ENCODE results near the gene ERCC6. TPM values are rescaled to one million over a fixed set of nuclear protein-coding genes. Genes with fewer than 3 reads are reported as not detected.

Gene ERCC6
- total RNA-seq, 4 donors from 2014 or later, result 8.5 to 17.9 (median 9.8) TPM

- Histone ChIP-seq H3K27ac (no peak overlapping the region), H3K4me3 (no peak overlapping the region), H3K9me3 (no peaks in the 10 kb centered on the region), H3K4me1 (no peaks in the 10 kb centered on the region), H3K36me3 (peaks cover 0 to 12% (median 0%) of the 10 kb centered on the region in 3 donors), H3K27me3 (no peaks in the 10 kb centered on the region)
- WGBS, 2 donors, result 89 to 94% methylated on average over 8 of the region's 8 CpGs
- TF ChIP-seq POLR2A (IDR thresholded peaks at IDR 0.05) (no peak), CTCF (IDR thresholded peaks at IDR 0.05) (no peak)
- DNase-seq, result no peak
- intact Hi-C loops (cut with DNase I), result no loop called here
Measured at GRCh38 chr10:49488056-49488717, 50.7 kb downstream of the ERCC6 start.

- 91 to 100% methylated on average over 1 of the region's 1 CpG for WGBS, 2 donors
- H3K27me3 ChIP-seq, result no peaks in the 10 kb centered on the region
- H3K9me3 ChIP-seq, result no peaks in the 10 kb centered on the region
- no peak overlapping the region for H3K4me3 ChIP-seq
- TF ChIP-seq POLR2A (IDR thresholded peaks at IDR 0.05) (no peak), CTCF (IDR thresholded peaks at IDR 0.05) (no peak)
- H3K4me1 ChIP-seq, result no peaks in the 10 kb centered on the region
- peaks cover 0 to 18% (median 0%) of the 10 kb centered on the region in 3 donors for H3K36me3 ChIP-seq
- intact Hi-C loops (cut with DNase I), result no loop called here
- H3K27ac ChIP-seq, result no peak overlapping the region
- DNase-seq, result no peak
Measured at GRCh38 chr10:49486738-49487137, 52.2 kb downstream of the ERCC6 start.

DNA sequence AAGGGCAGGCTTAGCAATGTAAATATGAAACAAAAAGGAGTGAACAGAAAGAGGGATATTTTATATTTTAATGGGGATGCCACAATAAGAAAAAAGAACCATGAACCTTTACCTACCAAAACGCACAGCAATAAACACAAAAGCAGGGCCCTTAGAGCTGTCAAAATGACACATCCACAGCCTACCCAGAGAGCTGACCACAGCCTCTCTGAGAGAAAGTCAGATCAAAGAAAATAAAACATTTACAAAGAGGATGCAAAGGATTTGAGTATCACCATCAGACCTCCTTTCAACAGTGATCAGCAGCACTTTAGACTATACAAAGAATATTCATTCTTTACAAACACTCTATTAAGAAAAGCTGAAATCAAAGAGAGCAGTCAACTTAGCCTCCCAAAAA, 52.9 kb downstream of the ERCC6 start:
- no peaks in the 10 kb centered on the region for H3K4me1 ChIP-seq
- H3K9me3 ChIP-seq, result no peaks in the 10 kb centered on the region
- no peak overlapping the region for H3K4me3 ChIP-seq
- no peak for DNase-seq
- intact Hi-C loops (cut with DNase I), result no loop called here
- TF ChIP-seq CTCF (IDR thresholded peaks at IDR 0.05) (no peak), POLR2A (IDR thresholded peaks at IDR 0.05) (no peak)
- no peaks in the 10 kb centered on the region for H3K27me3 ChIP-seq
- H3K36me3 ChIP-seq, result peaks cover 0 to 26% (median 0%) of the 10 kb centered on the region in 3 donors
- no peak overlapping the region for H3K27ac ChIP-seq
- 67 to 82% methylated on average over 1 of the region's 1 CpG for WGBS, 2 donors

GRCh38 chr10:49484486-49485235, 54.3 kb downstream of the ERCC6 start:
- WGBS, 2 donors, result 88 to 93% methylated on average over 6 of the region's 6 CpGs
- H3K4me1 ChIP-seq, result no peaks in the 10 kb centered on the region
- peaks cover 0 to 39% (median 6%) of the 10 kb centered on the region in 3 donors for H3K36me3 ChIP-seq
- no peak overlapping the region for H3K4me3 ChIP-seq
- no peaks in the 10 kb centered on the region for H3K27me3 ChIP-seq
- no peak for DNase-seq
- intact Hi-C loops (cut with DNase I), result no loop called here
- no peaks in the 10 kb centered on the region for H3K9me3 ChIP-seq
- TF ChIP-seq CTCF (IDR thresholded peaks at IDR 0.05), result no peak
- no peak for TF ChIP-seq POLR2A (IDR thresholded peaks at IDR 0.05)
- no peak overlapping the region for H3K27ac ChIP-seq

DNA sequence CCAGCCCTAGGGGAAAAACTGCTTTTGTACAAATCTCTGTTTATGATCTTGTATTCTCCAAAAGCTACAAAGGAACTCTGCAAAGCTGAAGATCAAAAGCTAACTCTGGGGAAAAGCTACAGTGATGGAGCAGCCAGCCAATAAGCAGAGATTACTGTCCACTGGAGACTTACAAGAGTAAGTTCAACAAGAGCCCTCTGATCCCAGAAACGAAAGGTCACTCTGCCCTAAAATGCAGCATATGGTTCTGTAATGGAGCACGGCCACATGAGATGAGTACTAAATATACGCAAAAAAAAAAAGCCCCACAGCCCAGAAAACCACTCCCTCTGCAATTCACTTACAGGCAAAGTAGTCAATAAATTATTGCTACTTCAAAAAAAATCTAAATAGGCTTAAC, 60.1 kb downstream of the ERCC6 start:
- WGBS, 2 donors, result 77 to 81% methylated on average over 3 of the region's 3 CpGs
- H3K4me1 ChIP-seq, result no peaks in the 10 kb centered on the region
- no peaks in the 10 kb centered on the region for H3K9me3 ChIP-seq
- no peak for DNase-seq
- H3K27ac ChIP-seq, result no peak overlapping the region
- peaks cover 5 to 95% (median 16%) of the 10 kb centered on the region in 3 donors for H3K36me3 ChIP-seq
- no peak overlapping the region for H3K4me3 ChIP-seq
- TF ChIP-seq POLR2A (IDR thresholded peaks at IDR 0.05) (no peak), CTCF (IDR thresholded peaks at IDR 0.05) (no peak)
- intact Hi-C loops (cut with DNase I), result no loop called here
- no peaks in the 10 kb centered on the region for H3K27me3 ChIP-seq
